Neuronal stem cell (in vitro differentiated cells): ENCODE measurements around the gene SSU72.

Source experiments
- DNase-seq: peaks from one replicate; pipeline ENCODE4 v3.0.0-alpha.2; 2013; ENCODE audit warnings: low spot score
- H2AFZ ChIP-seq: one replicate; pipeline ENCODE4 v1.6.1; 2013; ENCODE audit warnings: mild to moderate bottlenecking, low read length, inconsistent platforms
- H2AK5ac ChIP-seq: 2 replicates; pipeline ENCODE4 v1.6.1; 2013; ENCODE audit warnings: low read depth, mild to moderate bottlenecking, inconsistent platforms, low read length, moderate library complexity, mixed read lengths
- H2BK120ac ChIP-seq: 2 replicates; pipeline ENCODE4 v1.6.1; 2013; ENCODE audit warnings: low read depth, mild to moderate bottlenecking, inconsistent platforms, low read length, moderate library complexity, mixed read lengths
- H2BK12ac ChIP-seq: one replicate; pipeline ENCODE4 v1.6.1; 2013; ENCODE audit warnings: low read length, inconsistent platforms
- H2BK15ac ChIP-seq: 2 replicates; pipeline ENCODE4 v1.6.1; 2013; ENCODE audit warnings: mild to moderate bottlenecking, low read length, inconsistent platforms, mixed read lengths
- H2BK5ac ChIP-seq: one replicate; pipeline ENCODE4 v1.6.1; 2013; ENCODE audit warnings: inconsistent platforms, mild to moderate bottlenecking, low read length, moderate library complexity
- H3K14ac ChIP-seq: one replicate; pipeline ENCODE4 v1.6.1; 2013; ENCODE audit warnings: low read length, inconsistent platforms
- H3K18ac ChIP-seq: 2 replicates; pipeline ENCODE4 v1.6.1; 2013; ENCODE audit warnings: low read length, inconsistent platforms
- H3K23ac ChIP-seq: 2 replicates; pipeline ENCODE4 v1.6.1; 2013; ENCODE audit warnings: low read depth, mild to moderate bottlenecking, mixed read lengths, low read length, inconsistent platforms; ENCODE audit not compliant: poor library complexity
- H3K27ac ChIP-seq: replicated peaks from 3 replicates; pipeline ENCODE4 v1.5.1; 2013; ENCODE audit warnings: low read length, inconsistent platforms
- H3K27me3 ChIP-seq, 3 experiments: 2 replicates each; pipeline ENCODE4 v1.6.1; 2013; ENCODE audit warnings: low read length in 3 of 3, mild to moderate bottlenecking in 2 of 3, inconsistent platforms in 1 of 3, low read depth in 1 of 3, mixed read lengths in 1 of 3, moderate library complexity in 1 of 3; ENCODE audit not compliant: control insufficient read depth in 3 of 3, insufficient read depth in 3 of 3
- H3K36me3 ChIP-seq, 2 donors: replicated peaks in 1 of 2; 2 replicates each; pipeline ENCODE4 v1.6.1; 2013; ENCODE audit warnings: low read length in 2 of 2; ENCODE audit not compliant: control insufficient read depth in 2 of 2, insufficient read depth in 2 of 2
- H3K4ac ChIP-seq: 2 replicates; pipeline ENCODE4 v1.6.1; 2013; ENCODE audit warnings: inconsistent platforms, mild to moderate bottlenecking, low read length, moderate library complexity
- H3K4me1 ChIP-seq, 2 donors: 1 replicate in 1 of 2; 2 replicates in 1 of 2; pipeline ENCODE4 v1.6.1; 2013; ENCODE audit warnings: low read length in 2 of 2, low read depth in 1 of 2; ENCODE audit not compliant: control insufficient read depth in 2 of 2, insufficient read depth in 1 of 2
- H3K4me2 ChIP-seq: one replicate; pipeline ENCODE4 v1.6.1; 2013; ENCODE audit warnings: mild to moderate bottlenecking, low read length, inconsistent platforms; ENCODE audit not compliant: insufficient read depth, poor library complexity, severe bottlenecking
- H3K4me3 ChIP-seq, 2 donors: 2 replicates each; pipeline ENCODE4 v1.5.1; 2013; ENCODE audit warnings: low read length in 2 of 2, mild to moderate bottlenecking in 2 of 2, inconsistent platforms in 1 of 2, moderate library complexity in 1 of 2
- H3K79me1 ChIP-seq: one replicate; pipeline ENCODE4 v1.6.1; 2013; ENCODE audit warnings: low read depth, mild to moderate bottlenecking, inconsistent platforms, low read length, moderate library complexity
- H3K9ac ChIP-seq: one replicate; pipeline ENCODE4 v1.6.1; 2013; ENCODE audit warnings: mild to moderate bottlenecking, low read depth, low read length, inconsistent platforms; ENCODE audit not compliant: poor library complexity
- H3K9me3 ChIP-seq, 2 donors: replicated peaks in 1 of 2; 2 replicates each; pipeline versions ENCODE3 to v1.6.1; 2013; ENCODE audit warnings: low read length in 2 of 2, mild to moderate bottlenecking in 2 of 2, inconsistent platforms in 1 of 2, low read depth in 1 of 2, mixed read lengths in 1 of 2, moderate library complexity in 1 of 2; ENCODE audit not compliant: control insufficient read depth in 2 of 2, insufficient read depth in 1 of 2
- H4K8ac ChIP-seq: one replicate; pipeline ENCODE4 v1.6.1; 2013; ENCODE audit warnings: low read depth, mild to moderate bottlenecking, inconsistent platforms, low read length, moderate library complexity
- H4K91ac ChIP-seq: one replicate; pipeline ENCODE4 v1.6.1; 2013; ENCODE audit warnings: low read length, low read depth, mild to moderate bottlenecking, inconsistent platforms; ENCODE audit not compliant: poor library complexity
- WGBS, 2 donors: extraction: QIAGEN DNeasy Blood & Tissue Kit; methylation state at CpG; one replicate each; pipeline ENCODE4 v1.1.7; 2013; ENCODE audit warnings: missing lambda C conversion rate in 2 of 2, mixed read lengths in 1 of 2; ENCODE audit not compliant: insufficient read length in 2 of 2, insufficient replicate concordance in 1 of 2; ENCODE audit errors: extremely low coverage in 2 of 2; 5-methylcytosine and 5-hydroxymethylcytosine counted together

The SSU72 gene

DNA sequence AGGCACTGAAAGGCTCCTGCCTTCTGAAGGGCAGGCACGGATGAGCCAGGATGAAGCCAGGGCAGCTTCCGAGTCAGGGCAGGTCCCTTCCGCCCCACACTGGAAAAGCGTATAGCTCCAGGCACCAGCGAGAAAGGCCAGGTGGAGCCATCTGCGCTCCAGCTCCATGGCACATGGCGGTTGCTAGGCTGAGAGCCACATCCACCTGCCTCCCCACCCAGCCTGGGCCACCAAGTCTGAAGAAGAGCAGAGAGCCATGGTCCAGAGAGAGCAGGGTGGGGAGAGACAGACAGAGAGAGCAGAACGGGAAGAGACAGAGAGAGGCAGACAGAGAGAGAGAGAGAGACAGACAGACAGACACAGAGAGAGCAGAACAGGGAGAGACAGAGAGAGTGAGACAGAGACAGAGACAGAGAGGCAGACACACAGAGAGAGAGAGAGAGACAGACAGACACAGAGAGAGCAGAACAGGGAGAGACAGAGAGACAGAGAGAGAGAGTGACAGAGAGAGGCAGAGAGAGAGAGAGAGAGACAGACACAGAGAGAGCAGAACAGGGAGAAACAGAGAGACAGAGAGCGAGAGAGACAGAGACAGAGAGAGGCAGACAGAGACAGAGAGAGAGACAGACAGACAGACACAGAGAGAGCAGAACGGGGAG, 20.1 kb upstream of the SSU72 start:
- no peak overlapping the region for H2BK12ac ChIP-seq
- H3K18ac ChIP-seq: peak overlapping the region; percentile 64
- H2BK15ac ChIP-seq: no peak overlapping the region
- peak overlapping the region; percentile 43 for H3K23ac ChIP-seq
- H3K27ac ChIP-seq: no peak overlapping the region
- no peak overlapping the region for H2BK5ac ChIP-seq
- peak overlapping the region; percentile 48 for H4K8ac ChIP-seq
- H3K9me3 ChIP-seq: no peaks in the 10 kb centered on the region
- peak overlapping the region; percentile 87 for H2BK120ac ChIP-seq
- H3K36me3 ChIP-seq: no peaks in the 10 kb centered on the region
- peaks cover 8 to 34% (median 14%) of the 10 kb centered on the region in 3 experiments for H3K27me3 ChIP-seq
- H3K4ac ChIP-seq: no peak overlapping the region
- H4K91ac ChIP-seq: no peak overlapping the region
- peaks cover 8 to 14% of the 10 kb centered on the region in 2 donors for H3K4me1 ChIP-seq
- WGBS, 2 donors: no CpG with 5 or more reads among the region's 10 CpGs
- H2AFZ ChIP-seq: peak overlapping the region; percentile 82
- peaks cover 2% of the 10 kb centered on the region for H3K79me1 ChIP-seq
- no peak for DNase-seq
- peak overlapping the region; percentile 12 for H3K9ac ChIP-seq
- no peak overlapping the region for H3K14ac ChIP-seq
- H2AK5ac ChIP-seq: no peak overlapping the region
- H3K4me3 ChIP-seq: peak overlapping the region in 1 of 2 donors; percentile 9
- no peak overlapping the region for H3K4me2 ChIP-seq

DNA sequence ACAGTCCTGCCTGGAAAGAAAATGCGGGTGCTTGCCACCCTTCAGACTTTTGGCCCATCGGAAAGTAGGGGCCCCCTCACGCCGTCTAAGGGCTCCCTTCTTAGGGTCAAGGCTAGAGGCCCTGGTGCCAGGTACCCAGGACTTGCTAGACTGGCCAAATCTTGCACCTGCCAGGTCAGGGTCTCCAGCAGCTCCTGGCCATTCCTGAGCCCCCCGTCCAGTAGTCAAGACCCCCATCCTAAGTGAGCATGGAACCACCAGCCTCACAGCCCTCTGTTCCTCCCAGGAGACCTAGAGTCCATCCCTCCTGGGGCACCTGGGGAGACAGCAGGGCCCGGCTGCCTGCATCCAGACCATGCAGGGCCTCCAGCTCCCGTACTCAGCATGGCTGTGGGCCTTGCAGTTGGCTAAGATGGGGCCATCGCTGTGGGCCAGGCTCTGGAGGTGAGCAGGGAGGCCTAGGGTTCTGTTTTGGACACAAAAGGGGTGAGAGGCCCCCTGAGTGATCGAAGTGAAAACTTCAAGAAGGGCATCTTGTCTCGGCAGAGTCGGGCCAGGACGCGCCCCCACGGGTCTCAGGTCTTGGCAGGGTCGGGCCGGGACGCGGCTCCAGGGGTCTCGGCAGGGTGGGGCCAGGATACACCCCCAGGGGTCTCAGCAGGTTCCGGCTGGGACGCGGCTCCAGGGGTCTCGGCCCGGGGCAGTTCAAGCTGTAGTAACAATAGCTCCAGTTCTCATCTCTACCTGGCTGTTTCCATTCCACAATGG, 19.4 kb upstream of the SSU72 start:
- H3K4me2 ChIP-seq: no peak overlapping the region

DNA sequence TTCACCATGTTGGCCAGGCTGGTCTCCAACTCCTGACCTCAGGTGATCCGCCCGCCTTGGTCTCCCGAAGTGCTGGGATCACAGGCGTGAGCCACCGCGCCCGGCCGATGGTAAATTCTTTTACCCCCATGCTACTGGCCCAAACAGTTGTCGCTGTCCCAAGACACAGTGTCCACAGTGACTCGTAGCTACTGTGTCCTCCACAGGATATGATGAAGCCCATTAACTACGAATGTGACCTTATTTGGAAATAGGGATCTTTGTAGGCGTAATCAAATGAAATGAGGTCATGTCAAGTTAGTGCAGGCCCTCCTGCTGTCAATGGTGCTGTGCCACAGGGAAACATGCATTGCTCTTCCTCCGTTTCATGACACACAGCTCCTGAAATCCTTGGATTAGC, 16.8 kb upstream of the SSU72 start:
- H2BK120ac ChIP-seq: no peak overlapping the region
- H2BK15ac ChIP-seq: no peak overlapping the region
- H3K23ac ChIP-seq: no peak overlapping the region
- no peaks in the 10 kb centered on the region for H3K4me1 ChIP-seq
- no peak overlapping the region for H2AFZ ChIP-seq
- no peak overlapping the region for H3K4me3 ChIP-seq
- H3K27ac ChIP-seq: no peak overlapping the region
- H3K14ac ChIP-seq: no peak overlapping the region
- H2BK12ac ChIP-seq: no peak overlapping the region
- H3K36me3 ChIP-seq: no peaks in the 10 kb centered on the region
- no peak overlapping the region for H2BK5ac ChIP-seq
- no peak overlapping the region for H4K8ac ChIP-seq
- no peaks in the 10 kb centered on the region for H3K79me1 ChIP-seq
- no peak for DNase-seq
- WGBS, 2 donors: no CpG with 5 or more reads among the region's 13 CpGs
- no peak overlapping the region for H3K4me2 ChIP-seq
- H2AK5ac ChIP-seq: no peak overlapping the region
- H3K18ac ChIP-seq: no peak overlapping the region
- H3K9ac ChIP-seq: no peak overlapping the region
- H3K9me3 ChIP-seq: no peaks in the 10 kb centered on the region
- no peak overlapping the region for H3K4ac ChIP-seq
- peaks cover 0 to 4% (median 0%) of the 10 kb centered on the region in 3 experiments for H3K27me3 ChIP-seq
- H4K91ac ChIP-seq: no peak overlapping the region

More for the DNA sequence above, 19.4 kb upstream of the SSU72 start:
- Histone ChIP-seq H3K9me3 (no peaks in the 10 kb centered on the region), H3K27me3 (peaks cover 5 to 27% (median 7%) of the 10 kb centered on the region in 3 experiments), H3K27ac (no peak overlapping the region), H4K8ac (peak overlapping the region; percentile 48), H3K14ac (no peak overlapping the region), H4K91ac (no peak overlapping the region), H2BK120ac (peak overlapping the region; percentile 87), H2BK15ac (peak overlapping the region; percentile 26), H2BK12ac (no peak overlapping the region), H3K18ac (no peak overlapping the region), H3K36me3 (no peaks in the 10 kb centered on the region), H3K79me1 (no peaks in the 10 kb centered on the region), H3K4ac (peak overlapping the region; percentile 84), H3K9ac (peak overlapping the region; percentile 12), H3K23ac (peak overlapping the region; percentile 85), H2BK5ac (no peak overlapping the region), H3K4me3 (peak overlapping the region in 1 of 2 donors; percentile 9), H2AK5ac (peak overlapping the region; percentile 70), H2AFZ (peak overlapping the region; percentile 82), H3K4me1 (peaks cover 8 to 14% of the 10 kb centered on the region in 2 donors)
- DNase-seq: no peak
- no CpG with 5 or more reads among the region's 24 CpGs for WGBS, 2 donors

DNA sequence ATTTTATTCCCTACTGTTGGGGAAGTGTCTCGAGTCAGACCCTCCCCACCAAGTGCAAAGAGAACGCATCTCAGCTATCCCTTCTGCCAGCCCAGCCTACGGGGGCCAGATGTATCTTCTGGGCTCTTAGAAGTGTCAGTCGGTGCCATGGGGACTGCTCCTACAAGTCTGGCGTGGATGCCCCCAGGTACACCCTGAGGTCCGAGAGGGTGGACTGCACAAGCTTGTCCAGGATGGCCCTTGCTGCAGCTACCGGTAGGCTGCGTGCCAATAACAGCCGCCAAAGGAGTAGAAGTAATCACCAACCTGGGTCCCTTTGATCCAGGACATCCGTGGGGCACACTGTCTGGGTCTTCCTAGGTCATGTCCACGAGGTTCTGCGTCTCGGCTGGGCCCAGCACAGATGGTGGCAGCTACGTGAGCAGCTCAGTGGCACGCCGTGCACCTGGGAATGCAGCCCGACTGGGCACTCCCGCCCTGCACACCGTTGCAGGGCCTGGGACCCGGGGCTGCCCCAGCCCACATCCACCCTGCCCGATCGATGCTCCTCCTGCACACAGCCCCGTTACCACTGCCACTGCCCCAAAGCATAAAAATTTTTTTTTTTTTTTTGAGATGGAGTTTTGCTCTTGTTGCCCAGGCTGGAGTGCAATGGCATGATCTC, 8.8 kb upstream of the SSU72 start:
- Histone ChIP-seq H2BK120ac (no peak overlapping the region), H3K4ac (no peak overlapping the region), H3K4me1 (no peaks in the 10 kb centered on the region), H2BK12ac (no peak overlapping the region), H3K23ac (no peak overlapping the region), H4K91ac (no peak overlapping the region), H2BK5ac (no peak overlapping the region), H3K36me3 (no peaks in the 10 kb centered on the region), H4K8ac (no peak overlapping the region), H3K14ac (no peak overlapping the region), H3K18ac (no peak overlapping the region), H3K9me3 (no peaks in the 10 kb centered on the region), H3K9ac (no peak overlapping the region), H3K27ac (no peak overlapping the region), H2AFZ (no peak overlapping the region), H3K27me3 (peaks cover 0 to 39% (median 5%) of the 10 kb centered on the region in 3 experiments), H3K79me1 (no peaks in the 10 kb centered on the region), H2BK15ac (no peak overlapping the region), H3K4me2 (no peak overlapping the region), H3K4me3 (no peak overlapping the region), H2AK5ac (no peak overlapping the region)
- no CpG with 5 or more reads among the region's 23 CpGs for WGBS, 2 donors
- DNase-seq: no peak
